Osteoblast (primary cell): ENCODE data around the gene WNK2. TPM values are rescaled to one million over a fixed set of nuclear protein-coding genes. Genes with fewer than 3 reads are reported as not detected.

ENCODE experiments used
- DNase-seq: peaks from one replicate; pipeline ENCODE4 v3.0.0; 2011; ENCODE audit warnings: low spot score, mixed read lengths; ENCODE audit not compliant: insufficient read length; ENCODE audit errors: missing footprints
- H2AFZ ChIP-seq: 2 replicates; pipeline ENCODE4 v1.6.0; 2011; ENCODE audit warnings: mild to moderate bottlenecking, low read length
- H3K27ac ChIP-seq: 2 replicates; pipeline ENCODE4 v1.5.1; 2011; ENCODE audit warnings: mild to moderate bottlenecking, low read depth, low read length, moderate library complexity
- H3K27me3 ChIP-seq: 2 replicates; pipeline ENCODE4 v1.6.0; 2012; ENCODE audit warnings: mild to moderate bottlenecking, control low read depth, inconsistent platforms, low read length, moderate library complexity; ENCODE audit not compliant: insufficient read depth
- H3K36me3 ChIP-seq: 2 replicates; pipeline ENCODE4 v1.5.1; 2011; ENCODE audit warnings: mild to moderate bottlenecking, low read length, control low read depth, moderate library complexity; ENCODE audit not compliant: insufficient read depth
- H3K4me1 ChIP-seq: 2 replicates; pipeline ENCODE4 v1.5.1; 2011; ENCODE audit warnings: mild to moderate bottlenecking, low read length, control low read depth, moderate library complexity; ENCODE audit not compliant: insufficient read depth
- H3K4me2 ChIP-seq: 2 replicates; pipeline ENCODE4 v1.6.0; 2011; ENCODE audit warnings: mild to moderate bottlenecking, low read length; ENCODE audit not compliant: insufficient read depth
- H3K4me3 ChIP-seq: fragments of 200-600 bp; sonication (generic); 3 replicates; pipeline ENCODE4 v1.5.1; 2012; ENCODE audit warnings: mild to moderate bottlenecking, low read length, inconsistent platforms; ENCODE audit not compliant: insufficient read depth
- H3K79me2 ChIP-seq: 2 replicates; pipeline ENCODE4 v1.6.0; 2012; ENCODE audit warnings: mild to moderate bottlenecking, low read length, control low read depth, inconsistent platforms; ENCODE audit not compliant: insufficient read depth
- H3K9me3 ChIP-seq: 2 replicates; pipeline ENCODE4 v1.5.1; 2011; ENCODE audit warnings: low read depth, low read length, control low read depth
- H4K20me1 ChIP-seq: 2 replicates; pipeline ENCODE4 v1.6.0; 2012; ENCODE audit warnings: mild to moderate bottlenecking, low read length, control low read depth; ENCODE audit not compliant: insufficient read depth
- CTCF ChIP-seq: IDR thresholded peaks from 2 replicates; pipeline ENCODE4 v1.5.1; 2011; ENCODE audit warnings: mild to moderate bottlenecking, low read depth, low read length, moderate library complexity; ENCODE audit errors: extremely low read depth
- total RNA-seq: library from RNA; depleted of rRNA; stranded (reverse); fragments of >200 nt; gene quantifications from 2 replicates; pipeline ENCODE4 v1.2.3, GENCODE V29; 2012

WNK2 gene
- total RNA-seq, 1 donor: not detected

DNA sequence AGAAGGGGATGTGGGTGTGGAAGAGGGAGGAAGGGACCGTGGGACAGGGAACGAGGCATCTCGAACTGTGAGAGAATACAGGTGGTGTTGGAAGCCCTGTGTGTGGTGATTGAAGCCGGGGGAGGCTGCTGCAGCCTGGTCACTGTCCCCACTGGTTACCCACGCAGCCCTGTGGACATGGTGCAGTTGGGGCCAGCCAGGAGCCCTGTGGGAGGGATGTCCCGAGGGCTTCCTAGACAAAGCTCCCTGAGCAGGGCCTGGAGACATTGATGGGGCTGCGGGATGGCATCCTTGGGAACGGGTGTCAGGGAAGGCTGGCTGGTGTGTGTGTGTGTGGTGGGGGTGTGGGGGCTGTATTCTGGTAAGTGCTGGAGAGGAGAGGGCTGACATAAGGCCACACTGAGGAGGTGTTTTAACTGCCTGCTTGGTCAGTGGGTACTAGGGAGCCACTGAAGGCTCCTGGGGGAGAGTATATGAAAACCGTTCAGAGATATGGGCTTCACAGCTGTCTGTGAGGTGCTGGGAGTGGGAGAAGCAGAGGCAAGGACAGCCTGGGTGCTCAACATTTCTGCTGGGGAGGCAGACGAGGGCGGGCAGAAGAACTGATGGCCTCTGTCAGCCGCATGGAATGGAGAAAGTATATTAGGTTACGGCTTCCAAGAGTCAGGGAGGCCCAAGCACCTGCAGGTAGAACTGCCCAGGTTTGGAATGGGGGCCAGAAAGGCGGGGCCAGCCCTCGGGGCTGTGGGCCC, 20.0 kb downstream of the WNK2 start:
- Histone ChIP-seq H2AFZ (no peak overlapping the region), H3K79me2 (no peaks in the 10 kb centered on the region), H3K27me3 (no peaks in the 10 kb centered on the region), H3K4me1 (peaks cover 17% of the 10 kb centered on the region), H4K20me1 (no peaks in the 10 kb centered on the region), H3K4me2 (no peak overlapping the region), H3K4me3 (no peak overlapping the region), H3K36me3 (no peaks in the 10 kb centered on the region), H3K27ac (no peak overlapping the region), H3K9me3 (no peaks in the 10 kb centered on the region)
- TF ChIP-seq CTCF: no peak
- DNase-seq: peak; percentile 69

GRCh38 chr9:93204470-93205043, 20.6 kb downstream of the WNK2 start:
- Histone ChIP-seq H2AFZ (no peak overlapping the region), H3K4me3 (no peak overlapping the region), H3K79me2 (no peaks in the 10 kb centered on the region), H3K4me2 (no peak overlapping the region), H4K20me1 (no peaks in the 10 kb centered on the region), H3K4me1 (peaks cover 17% of the 10 kb centered on the region), H3K27me3 (no peaks in the 10 kb centered on the region), H3K9me3 (no peaks in the 10 kb centered on the region), H3K36me3 (no peaks in the 10 kb centered on the region), H3K27ac (no peak overlapping the region)
- DNase-seq: peak; percentile 50
- no peak for TF ChIP-seq CTCF

GRCh38 chr9:93205045-93205768, 21.3 kb downstream of the WNK2 start:
- TF ChIP-seq CTCF: no peak
- no peaks in the 10 kb centered on the region for H3K79me2 ChIP-seq
- DNase-seq: peak; percentile 97

More at GRCh38 chr9:93205045-93205768, 21.3 kb downstream of the WNK2 start:
- H3K9me3 ChIP-seq: no peaks in the 10 kb centered on the region
- no peaks in the 10 kb centered on the region for H3K27me3 ChIP-seq
- H3K36me3 ChIP-seq: no peaks in the 10 kb centered on the region
- H3K27ac ChIP-seq: no peak overlapping the region
- no peak overlapping the region for H2AFZ ChIP-seq
- no peaks in the 10 kb centered on the region for H4K20me1 ChIP-seq
- no peak overlapping the region for H3K4me2 ChIP-seq
- no peak overlapping the region for H3K4me3 ChIP-seq
- peaks cover 17% of the 10 kb centered on the region for H3K4me1 ChIP-seq
